ACC112 (cell line): ENCODE measurements around the gene SUCLA2.
A peak's percentile ranks its signal among the peaks of the same experiment; 100 is the strongest.

Experiments used
- H2AFZ ChIP-seq: fragments of 200-600 bp; sonication (generic); one replicate; pipeline ENCODE4 v1.6.0; 2017; ENCODE audit warnings: antibody characterized with exemption, low read length; ENCODE audit not compliant: unreplicated experiment
- H3K27ac ChIP-seq: fragments of 200-600 bp; sonication (generic); 2 replicates; pipeline ENCODE4 v1.5.1; 2014; ENCODE audit warnings: low read depth, mild to moderate bottlenecking, antibody characterized with exemption, low read length, moderate library complexity
- H3K27me3 ChIP-seq: fragments of 200-600 bp; sonication (generic); 2 replicates; pipeline ENCODE4 v1.6.1; 2014; ENCODE audit warnings: mild to moderate bottlenecking, antibody characterized with exemption, low read length, moderate library complexity, mixed read lengths; ENCODE audit not compliant: insufficient read depth
- H3K36me3 ChIP-seq: fragments of 200-600 bp; sonication (generic); 2 replicates; pipeline ENCODE4 v1.6.1; 2016; ENCODE audit warnings: mild to moderate bottlenecking, antibody characterized with exemption, low read length, moderate library complexity, mixed read lengths; ENCODE audit not compliant: insufficient read depth
- H3K4me1 ChIP-seq: fragments of 200-600 bp; sonication (generic); one replicate; pipeline ENCODE4 v1.6.1; 2016; ENCODE audit warnings: low read length, mixed read lengths; ENCODE audit not compliant: insufficient read depth, unreplicated experiment, control insufficient read depth
- H3K4me3 ChIP-seq: fragments of 200-600 bp; sonication (generic); 2 replicates; pipeline ENCODE4 v1.5.1; 2014; ENCODE audit warnings: mild to moderate bottlenecking, low read depth, low read length
- H3K79me2 ChIP-seq: fragments of 200-600 bp; sonication (generic); one replicate; pipeline ENCODE4 v1.6.0; 2016; ENCODE audit warnings: low read length; ENCODE audit not compliant: control insufficient read depth, unreplicated experiment, insufficient read depth

Gene SUCLA2

DNA sequence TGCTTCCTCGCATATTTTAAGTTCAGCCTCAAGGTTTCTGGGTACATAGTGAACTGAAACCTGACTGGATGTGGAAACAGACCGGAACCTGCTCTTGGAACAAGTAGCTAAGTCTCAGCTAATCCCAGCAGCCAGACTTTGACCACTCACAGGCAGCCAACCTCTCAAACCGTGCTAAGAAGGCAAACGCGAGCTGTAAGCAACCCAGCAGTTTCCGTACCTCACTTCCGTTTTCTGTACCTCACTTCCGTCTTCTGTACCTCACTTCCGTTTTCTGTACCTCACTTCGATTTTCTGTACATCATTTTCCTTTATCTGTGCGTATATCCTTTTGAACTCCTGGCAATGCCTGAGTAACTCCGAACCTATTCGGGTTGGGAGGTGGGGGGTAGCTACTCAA, 96.8 kb downstream of the SUCLA2 start:
- Histone ChIP-seq H3K36me3 (no peaks in the 10 kb centered on the region), H3K4me1 (peaks cover 4% of the 10 kb centered on the region), H3K4me3 (peak overlapping the region; percentile 24), H3K27me3 (no peaks in the 10 kb centered on the region), H2AFZ (no peak overlapping the region), H3K79me2 (no peaks in the 10 kb centered on the region), H3K27ac (no peak overlapping the region)

DNA sequence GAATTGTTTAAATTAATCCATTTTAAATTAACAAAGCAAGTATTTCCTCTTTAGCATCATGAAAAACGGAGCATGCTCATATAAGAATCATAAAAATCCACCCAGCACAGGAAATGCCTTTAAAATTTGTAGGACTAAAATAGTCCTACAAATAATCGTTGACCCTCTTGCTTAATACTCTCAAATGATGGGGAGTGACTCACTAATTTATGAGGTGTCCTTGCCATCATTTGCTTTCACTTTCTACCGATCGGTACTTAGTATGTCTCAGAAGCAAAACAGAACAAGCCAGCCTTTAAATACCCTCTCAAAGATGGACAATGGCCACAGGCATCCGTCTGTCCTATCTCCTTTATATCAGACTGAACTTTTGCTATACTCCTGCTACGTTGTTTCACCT, 97.2 kb downstream of the SUCLA2 start:
- no peaks in the 10 kb centered on the region for H3K36me3 ChIP-seq
- H3K27me3 ChIP-seq = no peaks in the 10 kb centered on the region
- H3K4me1 ChIP-seq = peaks cover 4% of the 10 kb centered on the region
- H3K27ac ChIP-seq = no peak overlapping the region
- H2AFZ ChIP-seq = no peak overlapping the region
- no peaks in the 10 kb centered on the region for H3K79me2 ChIP-seq
- peak overlapping the region; percentile 24 for H3K4me3 ChIP-seq

DNA sequence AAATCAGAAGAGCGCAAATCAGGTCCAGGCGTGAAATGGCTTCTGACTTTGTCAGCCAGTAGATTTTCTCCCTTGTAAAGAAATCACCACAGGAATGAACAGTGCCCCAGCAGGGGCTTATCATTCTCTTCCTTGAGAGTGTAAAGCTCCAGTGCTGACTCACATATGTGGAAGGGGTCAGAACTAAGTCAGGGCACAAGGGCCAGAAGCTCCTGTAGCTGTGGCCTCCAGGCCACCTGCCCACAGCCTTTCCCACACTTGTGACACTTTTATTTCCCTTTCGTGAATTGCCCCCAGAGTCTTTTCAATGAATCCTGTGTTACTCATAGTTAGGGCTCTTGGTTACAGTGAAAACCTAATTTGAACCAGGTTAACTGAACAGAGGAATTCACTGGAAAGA, 99.6 kb downstream of the SUCLA2 start:
- Histone ChIP-seq H3K27me3 (no peaks in the 10 kb centered on the region), H3K4me1 (peaks cover 8% of the 10 kb centered on the region), H3K36me3 (no peaks in the 10 kb centered on the region), H3K27ac (no peak overlapping the region), H2AFZ (no peak overlapping the region), H3K4me3 (no peak overlapping the region), H3K79me2 (no peaks in the 10 kb centered on the region)

DNA sequence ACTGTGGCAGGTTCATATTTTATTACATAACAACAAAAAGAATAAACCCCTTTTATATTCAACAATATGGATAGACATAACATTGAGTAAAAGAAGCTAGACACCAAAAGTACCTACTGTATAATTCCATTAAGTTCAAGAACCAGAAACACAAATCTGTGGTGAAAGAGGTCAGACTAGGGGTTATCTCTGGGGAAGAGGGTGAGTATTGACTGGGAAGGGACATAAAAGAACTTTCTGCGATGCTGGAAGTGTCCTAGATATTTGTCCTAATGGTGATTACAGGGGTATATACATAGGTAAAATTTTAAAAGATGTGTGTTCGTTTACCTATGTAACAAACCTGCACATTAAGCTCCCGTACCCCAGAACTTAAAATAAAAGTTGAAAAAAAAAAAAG, 103.0 kb downstream of the SUCLA2 start:
- peaks cover 4% of the 10 kb centered on the region for H3K4me1 ChIP-seq
- no peak overlapping the region for H3K27ac ChIP-seq
- H3K79me2 ChIP-seq = no peaks in the 10 kb centered on the region
- no peaks in the 10 kb centered on the region for H3K27me3 ChIP-seq
- no peaks in the 10 kb centered on the region for H3K36me3 ChIP-seq
- H2AFZ ChIP-seq = no peak overlapping the region
- no peak overlapping the region for H3K4me3 ChIP-seq

DNA sequence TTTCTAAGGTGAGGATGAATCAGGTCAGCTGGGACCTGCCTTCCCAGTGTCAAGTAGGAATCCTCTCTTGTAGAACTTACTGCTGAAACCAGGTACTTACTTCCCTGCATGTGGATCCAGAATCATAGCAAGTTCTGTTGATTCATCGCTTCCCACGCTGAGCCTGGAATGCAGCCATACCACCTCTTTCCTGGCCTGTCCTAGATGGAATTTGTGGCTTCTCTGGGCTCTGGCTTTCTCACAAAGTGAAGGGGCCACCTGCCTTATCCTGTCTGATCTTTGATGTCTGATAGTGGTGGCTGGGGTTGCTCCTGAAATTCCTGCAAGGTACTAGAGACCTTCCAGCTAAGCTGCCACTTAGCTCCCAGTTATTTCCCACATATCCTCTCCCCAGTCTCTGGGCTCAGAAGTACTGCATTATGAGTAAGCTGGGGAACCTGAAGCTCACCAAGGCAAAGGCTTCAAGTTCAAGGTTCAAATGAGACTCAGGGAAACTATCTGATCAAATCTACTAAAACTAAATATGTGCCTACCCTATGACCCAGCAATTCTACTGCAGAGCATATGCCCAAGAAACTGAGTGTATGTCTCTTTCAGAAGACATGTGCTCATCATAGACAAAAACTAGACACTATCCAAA, 103.5 kb downstream of the SUCLA2 start:
- no peaks in the 10 kb centered on the region for H3K36me3 ChIP-seq
- no peak overlapping the region for H3K27ac ChIP-seq
- no peaks in the 10 kb centered on the region for H3K79me2 ChIP-seq
- H3K27me3 ChIP-seq = no peaks in the 10 kb centered on the region
- peaks cover 4% of the 10 kb centered on the region for H3K4me1 ChIP-seq
- H2AFZ ChIP-seq = no peak overlapping the region
- H3K4me3 ChIP-seq = no peak overlapping the region

DNA sequence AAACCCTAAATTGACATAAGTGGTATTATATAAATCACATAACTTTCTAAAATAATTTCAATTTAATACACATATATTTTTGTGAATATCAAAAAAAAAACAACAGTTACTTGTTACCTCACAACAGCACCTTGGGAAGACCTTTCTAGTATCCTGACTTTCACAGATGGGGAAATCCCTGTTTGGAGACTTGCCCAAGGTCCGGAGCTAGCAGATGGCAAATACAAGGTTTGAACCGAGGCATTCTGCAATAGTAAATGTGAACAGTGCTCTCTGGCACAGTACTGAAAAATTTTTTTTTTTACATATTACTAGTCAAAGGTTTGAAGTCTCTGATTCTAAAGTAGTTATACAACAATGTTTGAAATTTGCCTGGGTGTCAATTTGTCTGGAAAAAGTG, 104.5 kb downstream of the SUCLA2 start:
- H3K27me3 ChIP-seq = no peaks in the 10 kb centered on the region
- no peak overlapping the region for H3K4me3 ChIP-seq
- H3K36me3 ChIP-seq = no peaks in the 10 kb centered on the region
- H3K79me2 ChIP-seq = no peaks in the 10 kb centered on the region
- H3K27ac ChIP-seq = no peak overlapping the region
- peaks cover 4% of the 10 kb centered on the region for H3K4me1 ChIP-seq
- H2AFZ ChIP-seq = no peak overlapping the region

DNA sequence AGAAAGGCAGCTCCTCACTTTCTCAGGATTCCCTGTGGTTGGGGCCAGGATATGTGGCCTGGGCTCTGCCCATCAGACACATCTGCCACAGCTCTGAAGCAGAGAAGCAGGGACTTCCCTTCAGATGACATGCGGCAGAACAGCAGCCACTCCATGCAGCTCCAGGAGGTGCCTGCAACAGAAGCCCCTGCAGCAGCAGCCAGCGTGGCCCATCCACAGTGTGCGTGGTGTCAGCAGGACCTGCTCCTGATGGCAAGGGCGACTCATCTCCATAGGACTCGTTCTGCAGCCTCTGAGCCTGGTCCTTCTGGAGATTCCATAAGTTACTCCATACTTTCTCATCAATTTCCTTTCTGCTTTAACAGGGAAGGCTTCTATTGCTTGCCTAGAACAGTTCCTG, 105.0 kb downstream of the SUCLA2 start:
- Histone ChIP-seq H3K79me2 (no peaks in the 10 kb centered on the region), H3K36me3 (no peaks in the 10 kb centered on the region), H3K27ac (no peak overlapping the region), H3K4me1 (peaks cover 4% of the 10 kb centered on the region), H3K27me3 (no peaks in the 10 kb centered on the region), H3K4me3 (no peak overlapping the region), H2AFZ (no peak overlapping the region)

DNA sequence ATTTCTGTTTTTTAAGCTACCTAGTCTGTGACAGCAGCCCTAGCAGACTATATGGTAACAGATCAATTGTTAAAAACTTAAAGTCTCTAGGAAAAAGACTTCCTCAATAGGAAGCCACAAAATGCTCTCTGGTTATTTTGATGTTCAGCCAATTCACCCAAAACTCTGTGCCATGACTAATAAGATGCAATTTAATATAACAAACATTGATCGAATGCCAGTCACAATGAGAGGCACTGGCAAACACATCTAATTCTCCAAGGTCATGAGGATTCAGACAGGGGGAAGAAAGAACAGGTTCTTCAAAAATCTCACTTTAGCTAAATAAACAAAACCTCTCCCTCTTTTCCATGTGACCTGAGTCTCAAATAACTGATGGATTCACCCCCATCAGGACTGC, 107.5 kb downstream of the SUCLA2 start:
- Histone ChIP-seq H3K4me3 (no peak overlapping the region), H3K27ac (no peak overlapping the region), H3K36me3 (no peaks in the 10 kb centered on the region), H2AFZ (no peak overlapping the region), H3K27me3 (no peaks in the 10 kb centered on the region), H3K79me2 (no peaks in the 10 kb centered on the region), H3K4me1 (peaks cover 4% of the 10 kb centered on the region)
